Measurements from ENCODE around the gene NOXA1. TPM values are rescaled to one million over a fixed set of nuclear protein-coding genes. Genes with fewer than 3 reads are reported as not detected.

Gene NOXA1
- total and polyA plus RNA-seq, 2 of the 8 experiments (the other 6 are each of a cell fraction or from before 2014, with no cell fraction given) = 0.34 to 0.91 TPM

DNA sequence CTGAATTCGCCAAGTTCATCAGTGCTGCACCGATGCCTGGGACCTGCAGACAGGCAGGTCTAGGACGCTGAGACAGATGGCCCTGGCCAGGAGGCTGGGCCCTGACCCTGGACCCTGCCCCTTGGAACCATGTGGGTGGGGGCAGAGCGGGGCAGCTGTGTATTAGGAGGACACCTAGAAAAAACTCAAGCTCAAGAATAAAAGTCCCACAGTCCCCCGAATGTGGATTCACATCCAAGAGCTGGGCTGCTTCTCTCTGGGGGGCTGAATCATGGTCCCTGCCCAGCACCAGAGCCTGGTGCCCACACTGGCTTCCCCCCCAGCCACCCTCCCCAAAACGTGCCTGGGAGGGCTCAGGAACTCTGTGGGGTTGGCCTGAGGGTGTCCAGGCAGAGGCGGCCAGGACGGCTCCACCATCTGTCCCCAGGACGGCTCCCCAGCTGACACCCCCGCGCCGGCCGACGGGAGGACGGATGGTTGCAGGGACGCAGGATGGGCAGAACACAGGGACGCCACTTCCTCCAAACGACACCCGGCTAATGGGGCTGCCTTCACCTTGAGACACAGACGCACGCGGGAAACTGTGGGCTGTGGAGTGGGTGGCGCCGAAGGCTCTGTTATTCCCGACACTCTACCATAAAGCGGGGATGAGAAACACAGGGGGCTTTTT, 35.2 kb upstream of the NOXA1 start:
- no peak overlapping the region for H3K18ac ChIP-seq (ENCODE audit: extremely low read depth, low read length)
- H4K20me1 ChIP-seq (replicated peaks in 1 of 2; ENCODE audit: control insufficient read depth in 1 of 2, insufficient read depth in 2 of 2, low read length in 2 of 2) = peaks cover 0 to 5% of the 10 kb centered on the region in 2 experiments
- no peak overlapping the region for H2BK12ac ChIP-seq (ENCODE audit: low read depth, low read length)
- no peak overlapping the region for H2BK120ac ChIP-seq (replicated peaks; ENCODE audit: low read depth, low read length)
- H2AFZ ChIP-seq (ENCODE audit: low read length) = no peak overlapping the region
- H3K56ac ChIP-seq (replicated peaks; ENCODE audit: insufficient read length, low read depth, low read length) = no peak overlapping the region
- no peak overlapping the region for H2BK5ac ChIP-seq (ENCODE audit: low read depth, low read length)
- H3K27me3 ChIP-seq (replicated peaks in 1 of 4; ENCODE audit: control insufficient read depth in 3 of 4, extremely low read depth in 1 of 4, insufficient read depth in 3 of 4, low read length in 3 of 4) = no peaks in the 10 kb centered on the region
- no peak overlapping the region for H4K5ac ChIP-seq (ENCODE audit: insufficient read length, low read depth, low read length)
- ChIA-PET POLR2A (ENCODE audit: partially characterized antibody) (interaction anchor here (0.6 to 1.6 kb wide), 4 partner anchors 14 to 147 kb away, joined by 3 read pairs; partner anchors contain the start of gene TUBB4B), CTCF (ENCODE audit: partially characterized antibody) (no interaction called here)
- no peak overlapping the region for H2AK5ac ChIP-seq (ENCODE audit: low read depth, low read length)
- no peak overlapping the region for H3K23ac ChIP-seq (ENCODE audit: insufficient read length)
- H3K79me2 ChIP-seq (ENCODE audit: control insufficient read depth in 1 of 2, insufficient read depth in 2 of 2, low read length in 2 of 2) = no peaks in the 10 kb centered on the region
- H3K4ac ChIP-seq (replicated peaks; ENCODE audit: insufficient read length, low read depth, low read length) = no peak overlapping the region
- H3K27ac ChIP-seq (ENCODE audit: low read depth, low read length) = no peak overlapping the region
- no peaks in the 10 kb centered on the region for H3K36me3 ChIP-seq (ENCODE audit: control insufficient read depth in 2 of 4, insufficient read depth in 4 of 4, low read length in 3 of 4)
- H3K79me1 ChIP-seq (ENCODE audit: low read depth, low read length) = no peaks in the 10 kb centered on the region
- H3K9me3 ChIP-seq (ENCODE audit: insufficient read depth in 2 of 2, low read depth in 1 of 2, low read length in 1 of 2) = no peaks in the 10 kb centered on the region
- no peak for FAIRE-seq
- no peak overlapping the region for H2BK20ac ChIP-seq (ENCODE audit: low read length)
- no peak overlapping the region for H3K14ac ChIP-seq (ENCODE audit: insufficient read length)
- H3K4me2 ChIP-seq (ENCODE audit: insufficient read depth in 1 of 2, low read depth in 2 of 2, low read length in 2 of 2) = no peak overlapping the region
- H4K8ac ChIP-seq (ENCODE audit: extremely low read depth, insufficient read depth, low read length) = 0 out of 2 replicates have a peak overlapping the region, but pooled peaks have one; percentile 68
- 88% methylated on average over 26 of the region's 26 CpGs; no CpG with 5 or more reads in 1 of the 2 experiments for WGBS, 2 experiments (ENCODE audit: extremely low coverage in 1 of 2, insufficient coverage in 1 of 2, insufficient read length in 1 of 2, insufficient replicate concordance in 2 of 2, low coverage in 1 of 2, low lambda C conversion rate in 2 of 2, missing lambda C conversion rate in 1 of 2)
- H3K9ac ChIP-seq (replicated peaks in 1 of 4; ENCODE audit: extremely low read depth in 1 of 4, low read depth in 3 of 4, low read length in 3 of 4) = no peak overlapping the region
- no peak overlapping the region for H3K4me3 ChIP-seq (ENCODE audit: extremely low read depth in 1 of 4, insufficient read depth in 2 of 4, low read depth in 3 of 4, low read length in 4 of 4)
- TF ChIP-seq KDM1A (IDR thresholded peaks at IDR 0.05; ENCODE audit: borderline replicate concordance, low read length) = no peak
- H3K23me2 ChIP-seq (ENCODE audit: low read depth, low read length) = no peaks in the 10 kb centered on the region
- no peak overlapping the region for H2BK15ac ChIP-seq (ENCODE audit: low read length)
- no peaks in the 10 kb centered on the region; a peak in 1 of 7 replicates for H3K4me1 ChIP-seq (replicated peaks in 1 of 4; ENCODE audit: control insufficient read depth in 3 of 4, insufficient read depth in 4 of 4, low read length in 3 of 4)
- H4K91ac ChIP-seq (replicated peaks; ENCODE audit: insufficient read length, low read length) = no peak overlapping the region
- no peak for DNase-seq (ENCODE audit: low read depth in 1 of 2, low spot score in 2 of 2)
